ENCODE measurements around the gene FAM81A. TPM values are rescaled to one million over a fixed set of nuclear protein-coding genes. Genes with fewer than 3 reads are reported as not detected.

Gene FAM81A
- total and polyA plus RNA-seq, 9 of the 15 experiments (the other 6 are each of a cell fraction or from before 2014, with no cell fraction given): not detected

GRCh38 chr15:59453474-59454215 lies 15.7 kb downstream of the FAM81A start (continued):
- TF ChIP-seq SIN3A (IDR thresholded peaks at IDR 0.05; ENCODE audit: borderline replicate concordance in 2 of 2, control insufficient read depth in 1 of 2, low read depth in 2 of 2, low read length in 2 of 2): no peak
- TF ChIP-seq, protein P1, sequence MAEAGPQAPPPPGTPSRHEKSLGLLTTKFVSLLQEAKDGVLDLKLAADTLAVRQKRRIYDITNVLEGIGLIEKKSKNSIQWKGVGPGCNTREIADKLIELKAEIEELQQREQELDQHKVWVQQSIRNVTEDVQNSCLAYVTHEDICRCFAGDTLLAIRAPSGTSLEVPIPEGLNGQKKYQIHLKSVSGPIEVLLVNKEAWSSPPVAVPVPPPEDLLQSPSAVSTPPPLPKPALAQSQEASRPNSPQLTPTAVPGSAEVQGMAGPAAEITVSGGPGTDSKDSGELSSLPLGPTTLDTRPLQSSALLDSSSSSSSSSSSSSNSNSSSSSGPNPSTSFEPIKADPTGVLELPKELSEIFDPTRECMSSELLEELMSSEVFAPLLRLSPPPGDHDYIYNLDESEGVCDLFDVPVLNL (CRISPR knock-in tag; IDR thresholded peaks at IDR 0.05; ENCODE audit: low read depth): no peak
- TF ChIP-seq, protein P2, sequence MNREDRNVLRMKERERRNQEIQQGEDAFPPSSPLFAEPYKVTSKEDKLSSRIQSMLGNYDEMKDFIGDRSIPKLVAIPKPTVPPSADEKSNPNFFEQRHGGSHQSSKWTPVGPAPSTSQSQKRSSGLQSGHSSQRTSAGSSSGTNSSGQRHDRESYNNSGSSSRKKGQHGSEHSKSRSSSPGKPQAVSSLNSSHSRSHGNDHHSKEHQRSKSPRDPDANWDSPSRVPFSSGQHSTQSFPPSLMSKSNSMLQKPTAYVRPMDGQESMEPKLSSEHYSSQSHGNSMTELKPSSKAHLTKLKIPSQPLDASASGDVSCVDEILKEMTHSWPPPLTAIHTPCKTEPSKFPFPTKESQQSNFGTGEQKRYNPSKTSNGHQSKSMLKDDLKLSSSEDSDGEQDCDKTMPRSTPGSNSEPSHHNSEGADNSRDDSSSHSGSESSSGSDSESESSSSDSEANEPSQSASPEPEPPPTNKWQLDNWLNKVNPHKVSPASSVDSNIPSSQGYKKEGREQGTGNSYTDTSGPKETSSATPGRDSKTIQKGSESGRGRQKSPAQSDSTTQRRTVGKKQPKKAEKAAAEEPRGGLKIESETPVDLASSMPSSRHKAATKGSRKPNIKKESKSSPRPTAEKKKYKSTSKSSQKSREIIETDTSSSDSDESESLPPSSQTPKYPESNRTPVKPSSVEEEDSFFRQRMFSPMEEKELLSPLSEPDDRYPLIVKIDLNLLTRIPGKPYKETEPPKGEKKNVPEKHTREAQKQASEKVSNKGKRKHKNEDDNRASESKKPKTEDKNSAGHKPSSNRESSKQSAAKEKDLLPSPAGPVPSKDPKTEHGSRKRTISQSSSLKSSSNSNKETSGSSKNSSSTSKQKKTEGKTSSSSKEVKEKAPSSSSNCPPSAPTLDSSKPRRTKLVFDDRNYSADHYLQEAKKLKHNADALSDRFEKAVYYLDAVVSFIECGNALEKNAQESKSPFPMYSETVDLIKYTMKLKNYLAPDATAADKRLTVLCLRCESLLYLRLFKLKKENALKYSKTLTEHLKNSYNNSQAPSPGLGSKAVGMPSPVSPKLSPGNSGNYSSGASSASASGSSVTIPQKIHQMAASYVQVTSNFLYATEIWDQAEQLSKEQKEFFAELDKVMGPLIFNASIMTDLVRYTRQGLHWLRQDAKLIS (CRISPR knock-in tag; IDR thresholded peaks at IDR 0.05): no peak
- TF ChIP-seq SLC30A9 (CRISPR knock-in tag; IDR thresholded peaks at IDR 0.05): no peak
- no peak for TF ChIP-seq RAD51 (IDR thresholded peaks at IDR 0.05; ENCODE audit: borderline replicate concordance, low read depth)
- TF ChIP-seq TRIM24 (IDR thresholded peaks at IDR 0.05): no peak
- TF ChIP-seq ZNF253 (CRISPR knock-in tag; conservative IDR thresholded peaks at IDR 0.05): no peak
- TF ChIP-seq CEBPG (CRISPR knock-in tag; IDR thresholded peaks at IDR 0.05): no peak
- TF ChIP-seq CEBPG (tag; conservative IDR thresholded peaks at IDR 0.05 in 1 of 2, IDR thresholded peaks at IDR 0.05 in 1 of 2): no peak

All from K562 (cell line).